Neuronal stem cell (in vitro differentiated cells): ENCODE data around the gene IFT22.

Source experiments
- DNase-seq: peaks from one replicate; pipeline ENCODE4 v3.0.0-alpha.2; 2013; ENCODE audit warnings: low spot score
- H2AFZ ChIP-seq: one replicate; pipeline ENCODE4 v1.6.1; 2013; ENCODE audit warnings: mild to moderate bottlenecking, low read length, inconsistent platforms
- H2AK5ac ChIP-seq: 2 replicates; pipeline ENCODE4 v1.6.1; 2013; ENCODE audit warnings: low read depth, mild to moderate bottlenecking, inconsistent platforms, low read length, moderate library complexity, mixed read lengths
- H2BK120ac ChIP-seq: 2 replicates; pipeline ENCODE4 v1.6.1; 2013; ENCODE audit warnings: low read depth, mild to moderate bottlenecking, inconsistent platforms, low read length, moderate library complexity, mixed read lengths
- H2BK12ac ChIP-seq: one replicate; pipeline ENCODE4 v1.6.1; 2013; ENCODE audit warnings: low read length, inconsistent platforms
- H2BK15ac ChIP-seq: 2 replicates; pipeline ENCODE4 v1.6.1; 2013; ENCODE audit warnings: mild to moderate bottlenecking, low read length, inconsistent platforms, mixed read lengths
- H2BK5ac ChIP-seq: one replicate; pipeline ENCODE4 v1.6.1; 2013; ENCODE audit warnings: inconsistent platforms, mild to moderate bottlenecking, low read length, moderate library complexity
- H3K14ac ChIP-seq: one replicate; pipeline ENCODE4 v1.6.1; 2013; ENCODE audit warnings: low read length, inconsistent platforms
- H3K18ac ChIP-seq: 2 replicates; pipeline ENCODE4 v1.6.1; 2013; ENCODE audit warnings: low read length, inconsistent platforms
- H3K23ac ChIP-seq: 2 replicates; pipeline ENCODE4 v1.6.1; 2013; ENCODE audit warnings: low read depth, mild to moderate bottlenecking, mixed read lengths, low read length, inconsistent platforms; ENCODE audit not compliant: poor library complexity
- H3K27ac ChIP-seq: replicated peaks from 3 replicates; pipeline ENCODE4 v1.5.1; 2013; ENCODE audit warnings: low read length, inconsistent platforms
- H3K27me3 ChIP-seq, 3 experiments: 2 replicates each; pipeline ENCODE4 v1.6.1; 2013; ENCODE audit warnings: low read length in 3 of 3, mild to moderate bottlenecking in 2 of 3, inconsistent platforms in 1 of 3, low read depth in 1 of 3, mixed read lengths in 1 of 3, moderate library complexity in 1 of 3; ENCODE audit not compliant: control insufficient read depth in 3 of 3, insufficient read depth in 3 of 3
- H3K36me3 ChIP-seq, 2 donors: replicated peaks in 1 of 2; 2 replicates each; pipeline ENCODE4 v1.6.1; 2013; ENCODE audit warnings: low read length in 2 of 2; ENCODE audit not compliant: control insufficient read depth in 2 of 2, insufficient read depth in 2 of 2
- H3K4ac ChIP-seq: 2 replicates; pipeline ENCODE4 v1.6.1; 2013; ENCODE audit warnings: inconsistent platforms, mild to moderate bottlenecking, low read length, moderate library complexity
- H3K4me1 ChIP-seq, 2 donors: 1 replicate in 1 of 2; 2 replicates in 1 of 2; pipeline ENCODE4 v1.6.1; 2013; ENCODE audit warnings: low read length in 2 of 2, low read depth in 1 of 2; ENCODE audit not compliant: control insufficient read depth in 2 of 2, insufficient read depth in 1 of 2
- H3K4me2 ChIP-seq: one replicate; pipeline ENCODE4 v1.6.1; 2013; ENCODE audit warnings: mild to moderate bottlenecking, low read length, inconsistent platforms; ENCODE audit not compliant: insufficient read depth, poor library complexity, severe bottlenecking
- H3K4me3 ChIP-seq, 2 donors: 2 replicates each; pipeline ENCODE4 v1.5.1; 2013; ENCODE audit warnings: low read length in 2 of 2, mild to moderate bottlenecking in 2 of 2, inconsistent platforms in 1 of 2, moderate library complexity in 1 of 2
- H3K79me1 ChIP-seq: one replicate; pipeline ENCODE4 v1.6.1; 2013; ENCODE audit warnings: low read depth, mild to moderate bottlenecking, inconsistent platforms, low read length, moderate library complexity
- H3K9ac ChIP-seq: one replicate; pipeline ENCODE4 v1.6.1; 2013; ENCODE audit warnings: mild to moderate bottlenecking, low read depth, low read length, inconsistent platforms; ENCODE audit not compliant: poor library complexity
- H3K9me3 ChIP-seq, 2 donors: replicated peaks in 1 of 2; 2 replicates each; pipeline versions ENCODE3 to v1.6.1; 2013; ENCODE audit warnings: low read length in 2 of 2, mild to moderate bottlenecking in 2 of 2, inconsistent platforms in 1 of 2, low read depth in 1 of 2, mixed read lengths in 1 of 2, moderate library complexity in 1 of 2; ENCODE audit not compliant: control insufficient read depth in 2 of 2, insufficient read depth in 1 of 2
- H4K8ac ChIP-seq: one replicate; pipeline ENCODE4 v1.6.1; 2013; ENCODE audit warnings: low read depth, mild to moderate bottlenecking, inconsistent platforms, low read length, moderate library complexity
- H4K91ac ChIP-seq: one replicate; pipeline ENCODE4 v1.6.1; 2013; ENCODE audit warnings: low read length, low read depth, mild to moderate bottlenecking, inconsistent platforms; ENCODE audit not compliant: poor library complexity
- WGBS, 2 donors: extraction: QIAGEN DNeasy Blood & Tissue Kit; methylation state at CpG; one replicate each; pipeline ENCODE4 v1.1.7; 2013; ENCODE audit warnings: missing lambda C conversion rate in 2 of 2, mixed read lengths in 1 of 2; ENCODE audit not compliant: insufficient read length in 2 of 2, insufficient replicate concordance in 1 of 2; ENCODE audit errors: extremely low coverage in 2 of 2; 5-methylcytosine and 5-hydroxymethylcytosine counted together

Gene IFT22

DNA sequence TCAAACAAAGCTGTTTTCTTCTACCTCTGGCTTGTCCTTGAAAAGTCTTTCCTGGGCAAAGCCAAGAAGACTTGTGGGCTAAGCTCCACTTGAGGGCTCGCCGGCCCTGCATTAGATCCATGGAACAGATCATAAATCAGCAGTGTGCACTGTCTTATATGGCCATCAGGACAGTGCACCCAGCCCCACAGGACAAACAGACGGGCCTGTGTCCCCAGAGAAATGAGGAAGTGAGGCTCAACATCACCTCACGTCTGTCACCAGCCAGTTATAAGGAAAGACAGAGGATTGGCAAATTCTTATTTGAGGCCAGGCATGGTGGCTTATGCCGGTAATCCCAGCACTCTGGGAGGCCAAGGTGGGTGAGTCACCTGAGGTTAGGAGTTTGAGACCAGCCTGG lies 12.3 kb upstream of the IFT22 start:
- H4K8ac ChIP-seq: no peak overlapping the region
- no peaks in the 10 kb centered on the region for H3K9me3 ChIP-seq
- no peak overlapping the region for H2BK12ac ChIP-seq
- H3K18ac ChIP-seq: no peak overlapping the region
- WGBS, 2 donors: no CpG with 5 or more reads among the region's 5 CpGs
- no peak overlapping the region for H3K9ac ChIP-seq
- H3K23ac ChIP-seq: no peak overlapping the region
- H3K27me3 ChIP-seq: no peaks in the 10 kb centered on the region
- no peak overlapping the region for H3K4me2 ChIP-seq
- no peak overlapping the region for H3K4me3 ChIP-seq
- no peak overlapping the region for H2AK5ac ChIP-seq
- H3K79me1 ChIP-seq: no peaks in the 10 kb centered on the region
- H3K4me1 ChIP-seq: no peaks in the 10 kb centered on the region
- H2AFZ ChIP-seq: no peak overlapping the region
- no peak overlapping the region for H2BK15ac ChIP-seq
- no peak overlapping the region for H4K91ac ChIP-seq
- no peak overlapping the region for H2BK120ac ChIP-seq
- no peak overlapping the region for H3K27ac ChIP-seq
- no peaks in the 10 kb centered on the region for H3K36me3 ChIP-seq
- no peak overlapping the region for H3K14ac ChIP-seq
- no peak overlapping the region for H3K4ac ChIP-seq
- no peak overlapping the region for H2BK5ac ChIP-seq
- DNase-seq: no peak

- H3K18ac ChIP-seq: no peak overlapping the region
- H2BK5ac ChIP-seq: no peak overlapping the region
- no peak overlapping the region for H2AK5ac ChIP-seq
- no peak for DNase-seq
- H3K4ac ChIP-seq: no peak overlapping the region
- no peak overlapping the region for H2BK15ac ChIP-seq
- H3K4me2 ChIP-seq: no peak overlapping the region
- H3K4me3 ChIP-seq: no peak overlapping the region
- no peak overlapping the region for H2AFZ ChIP-seq
- no peak overlapping the region for H4K91ac ChIP-seq
- no peak overlapping the region for H3K23ac ChIP-seq
- WGBS, 2 donors: no CpG with 5 or more reads among the region's 8 CpGs
- H3K27ac ChIP-seq: no peak overlapping the region
- H3K79me1 ChIP-seq: no peaks in the 10 kb centered on the region
- no peak overlapping the region for H2BK120ac ChIP-seq
- H3K27me3 ChIP-seq: no peaks in the 10 kb centered on the region
- H3K9me3 ChIP-seq: no peaks in the 10 kb centered on the region
- no peaks in the 10 kb centered on the region for H3K36me3 ChIP-seq
- peak overlapping the region; percentile 3 for H4K8ac ChIP-seq
- no peak overlapping the region for H3K14ac ChIP-seq
- no peaks in the 10 kb centered on the region for H3K4me1 ChIP-seq
- no peak overlapping the region for H3K9ac ChIP-seq
- no peak overlapping the region for H2BK12ac ChIP-seq
Observed at GRCh38 chr7:101332026-101332425, 10.4 kb upstream of the IFT22 start.

DNA sequence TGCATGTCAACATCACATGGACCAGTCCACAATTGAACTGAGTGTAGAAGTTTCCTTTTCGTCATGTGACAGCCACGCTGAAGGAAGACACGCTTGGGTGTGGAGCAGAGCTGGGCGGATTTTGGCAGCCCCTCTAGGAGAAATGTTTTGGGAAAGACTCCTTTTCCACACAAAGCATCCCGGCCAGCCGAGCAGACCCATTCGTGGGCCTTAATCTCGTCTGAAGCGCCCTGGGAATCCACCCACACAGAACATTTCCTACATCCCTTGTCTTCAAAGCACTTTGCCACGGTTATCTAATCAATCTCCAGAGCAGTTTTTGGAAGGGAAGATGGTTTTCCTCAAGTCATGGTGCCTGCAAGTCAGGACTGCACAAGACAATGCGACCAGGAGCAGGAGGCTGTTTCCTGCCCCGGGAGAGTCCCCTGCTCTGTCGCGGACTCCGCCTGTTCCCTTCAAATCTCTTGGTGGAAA lies 8.4 kb upstream of the IFT22 start:
- Histone ChIP-seq H3K4me3 (no peak overlapping the region), H3K36me3 (no peaks in the 10 kb centered on the region), H3K9me3 (no peaks in the 10 kb centered on the region)

GRCh38 chr7:101328159-101328558 lies 6.5 kb upstream of the IFT22 start:
- H3K36me3 ChIP-seq: no peaks in the 10 kb centered on the region
- H3K23ac ChIP-seq: no peak overlapping the region
- H4K8ac ChIP-seq: no peak overlapping the region
- H4K91ac ChIP-seq: no peak overlapping the region
- H3K9ac ChIP-seq: no peak overlapping the region
- no peaks in the 10 kb centered on the region for H3K4me1 ChIP-seq
- H2AK5ac ChIP-seq: no peak overlapping the region
- H2BK120ac ChIP-seq: no peak overlapping the region
- no peak overlapping the region for H2BK15ac ChIP-seq
- H3K9me3 ChIP-seq: no peaks in the 10 kb centered on the region
- no peaks in the 10 kb centered on the region for H3K79me1 ChIP-seq
- no peaks in the 10 kb centered on the region for H3K27me3 ChIP-seq
- DNase-seq: no peak
- H3K4ac ChIP-seq: no peak overlapping the region
- no peak overlapping the region for H3K4me2 ChIP-seq
- no CpG with 5 or more reads among the region's 5 CpGs for WGBS, 2 donors
- H3K14ac ChIP-seq: no peak overlapping the region
- H2BK12ac ChIP-seq: no peak overlapping the region
- no peak overlapping the region for H3K4me3 ChIP-seq
- H2AFZ ChIP-seq: no peak overlapping the region
- no peak overlapping the region for H3K18ac ChIP-seq
- no peak overlapping the region for H2BK5ac ChIP-seq
- H3K27ac ChIP-seq: no peak overlapping the region

More for the DNA sequence above, 8.4 kb upstream of the IFT22 start:
- no peak overlapping the region for H3K4ac ChIP-seq
- H3K27me3 ChIP-seq: no peaks in the 10 kb centered on the region
- H3K4me1 ChIP-seq: no peaks in the 10 kb centered on the region
- no peak overlapping the region for H3K9ac ChIP-seq
- no peak overlapping the region for H3K23ac ChIP-seq
- H2BK5ac ChIP-seq: no peak overlapping the region
- H2BK120ac ChIP-seq: no peak overlapping the region
- H2BK12ac ChIP-seq: no peak overlapping the region
- no peak overlapping the region for H4K91ac ChIP-seq
- no peak overlapping the region for H3K27ac ChIP-seq
- H2BK15ac ChIP-seq: no peak overlapping the region
- no peak overlapping the region for H3K14ac ChIP-seq
- peak overlapping the region; percentile 63 for H2AFZ ChIP-seq
- H3K4me2 ChIP-seq: no peak overlapping the region
- no peak overlapping the region for H2AK5ac ChIP-seq
- DNase-seq: no peak
- no peak overlapping the region for H3K18ac ChIP-seq
- no peaks in the 10 kb centered on the region for H3K79me1 ChIP-seq
- no CpG with 5 or more reads among the region's 15 CpGs for WGBS, 2 donors
- no peak overlapping the region for H4K8ac ChIP-seq
